HG03196 (cell line): ENCODE results near the gene DAPP1.
"Not testable (repeated sequence)": the region's sequence is repeated elsewhere in the genome, so short reads cannot be mapped to it uniquely, and the experiment has no call there.

Source experiments
- ATAC-seq: cut with Tn5 transposase; IDR thresholded peaks from one replicate; pipeline ENCODE4 v1.9.1; 2021; ENCODE audit not compliant: unreplicated experiment

DAPP1 gene, protein sequence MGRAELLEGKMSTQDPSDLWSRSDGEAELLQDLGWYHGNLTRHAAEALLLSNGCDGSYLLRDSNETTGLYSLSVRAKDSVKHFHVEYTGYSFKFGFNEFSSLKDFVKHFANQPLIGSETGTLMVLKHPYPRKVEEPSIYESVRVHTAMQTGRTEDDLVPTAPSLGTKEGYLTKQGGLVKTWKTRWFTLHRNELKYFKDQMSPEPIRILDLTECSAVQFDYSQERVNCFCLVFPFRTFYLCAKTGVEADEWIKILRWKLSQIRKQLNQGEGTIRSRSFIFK

DNA sequence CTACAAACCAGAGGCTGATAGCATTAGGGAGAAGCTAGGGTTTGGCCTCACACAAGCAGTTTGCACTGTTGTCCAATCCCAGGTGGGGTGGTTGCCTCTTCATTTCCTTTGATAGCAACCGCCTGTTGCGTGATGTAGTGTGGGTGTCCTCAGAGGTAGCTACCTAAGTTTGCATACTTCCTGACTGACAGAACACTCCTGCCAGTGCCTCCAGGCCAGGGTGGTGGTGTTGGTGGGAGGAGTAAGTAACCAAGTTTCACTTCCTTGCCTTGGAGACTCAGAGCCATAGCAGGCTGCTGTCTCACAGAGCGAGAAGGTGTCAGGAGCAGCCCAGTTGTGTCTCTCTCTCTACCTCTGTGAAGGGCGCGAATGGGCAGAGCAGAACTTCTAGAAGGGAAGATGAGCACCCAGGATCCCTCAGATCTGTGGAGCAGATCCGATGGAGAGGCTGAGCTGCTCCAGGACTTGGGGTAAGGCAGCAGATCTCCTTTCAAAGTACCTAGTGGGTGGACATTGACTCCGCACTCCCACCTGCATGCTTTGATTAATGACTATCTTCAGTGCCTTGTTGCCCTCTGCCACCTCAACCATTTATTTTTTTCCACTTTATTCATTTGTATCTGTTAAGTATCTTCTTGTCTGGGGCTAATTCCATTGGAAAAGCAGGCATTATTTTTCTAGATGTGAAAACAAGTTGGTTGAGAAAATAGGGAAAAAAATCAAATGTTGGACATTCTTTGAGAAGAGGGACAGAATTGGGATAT is at the start of gene DAPP1:
Gene DAPP1 (plus strand): TSS at position 283 of the 764 bp plus-strand sequence. CDS start 87 bp downstream, at position 370.
- ATAC-seq, result peak; percentile 98

DNA sequence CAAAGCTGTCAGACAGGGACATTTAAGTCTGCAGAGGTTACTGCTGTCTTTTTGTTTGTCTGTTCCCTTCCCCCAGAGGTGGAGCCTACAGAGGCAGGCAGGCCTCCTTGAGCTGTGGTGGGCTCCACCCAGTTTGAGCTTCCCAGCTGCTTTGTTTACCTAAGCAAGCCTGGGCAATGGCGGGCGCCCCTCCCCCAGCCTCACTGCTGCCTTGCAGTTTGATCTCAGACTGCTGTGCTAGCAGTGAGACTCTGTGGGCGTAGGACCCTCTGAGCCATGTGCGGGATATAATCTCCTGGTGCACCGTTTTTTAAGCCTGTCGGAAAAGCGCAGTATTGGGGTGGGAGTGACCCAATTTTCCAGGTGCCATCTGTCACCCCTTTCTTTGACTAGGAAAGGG is 45.8 kb upstream of the DAPP1 start:
- not testable (repeated sequence) for ATAC-seq

DNA sequence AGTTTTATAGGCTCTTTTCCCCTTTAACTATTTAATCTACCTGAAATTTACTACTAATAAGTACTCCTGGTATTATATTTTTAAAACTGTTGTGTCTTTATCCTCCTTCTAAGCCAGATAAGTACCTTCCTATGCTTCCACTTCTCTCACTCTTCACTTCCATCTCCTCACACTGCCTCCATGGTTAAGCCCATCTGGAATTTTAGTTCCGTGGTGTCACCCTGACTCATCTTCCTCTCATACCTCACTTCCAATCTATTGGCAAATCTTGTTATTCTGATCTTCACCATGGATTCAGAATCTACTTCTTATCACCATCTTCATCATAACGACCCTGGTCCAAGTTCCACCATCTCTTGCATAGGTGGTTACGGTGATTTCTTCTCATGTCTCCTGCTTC is 32.7 kb upstream of the DAPP1 start:
- no peak for ATAC-seq

DNA sequence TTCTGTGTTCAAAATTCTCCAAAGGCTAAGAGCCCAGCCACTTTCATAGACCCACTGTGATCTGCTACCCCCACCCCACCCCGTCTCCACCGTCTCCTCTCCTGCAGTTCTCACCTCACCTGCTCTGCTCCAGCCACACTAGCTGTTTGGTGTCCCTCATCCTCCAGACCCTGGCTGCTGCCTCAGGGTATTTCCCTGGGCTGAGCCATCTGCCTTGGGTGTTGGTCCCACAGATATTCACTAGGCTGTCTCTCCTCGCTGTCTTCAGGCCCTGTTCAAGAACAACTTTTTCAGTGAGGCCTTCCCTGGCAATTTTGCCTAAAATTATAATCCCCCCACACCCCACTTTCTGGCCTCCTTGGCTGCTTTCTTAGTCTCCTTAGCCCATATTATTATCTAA is 31.8 kb upstream of the DAPP1 start:
- no peak for ATAC-seq

DNA sequence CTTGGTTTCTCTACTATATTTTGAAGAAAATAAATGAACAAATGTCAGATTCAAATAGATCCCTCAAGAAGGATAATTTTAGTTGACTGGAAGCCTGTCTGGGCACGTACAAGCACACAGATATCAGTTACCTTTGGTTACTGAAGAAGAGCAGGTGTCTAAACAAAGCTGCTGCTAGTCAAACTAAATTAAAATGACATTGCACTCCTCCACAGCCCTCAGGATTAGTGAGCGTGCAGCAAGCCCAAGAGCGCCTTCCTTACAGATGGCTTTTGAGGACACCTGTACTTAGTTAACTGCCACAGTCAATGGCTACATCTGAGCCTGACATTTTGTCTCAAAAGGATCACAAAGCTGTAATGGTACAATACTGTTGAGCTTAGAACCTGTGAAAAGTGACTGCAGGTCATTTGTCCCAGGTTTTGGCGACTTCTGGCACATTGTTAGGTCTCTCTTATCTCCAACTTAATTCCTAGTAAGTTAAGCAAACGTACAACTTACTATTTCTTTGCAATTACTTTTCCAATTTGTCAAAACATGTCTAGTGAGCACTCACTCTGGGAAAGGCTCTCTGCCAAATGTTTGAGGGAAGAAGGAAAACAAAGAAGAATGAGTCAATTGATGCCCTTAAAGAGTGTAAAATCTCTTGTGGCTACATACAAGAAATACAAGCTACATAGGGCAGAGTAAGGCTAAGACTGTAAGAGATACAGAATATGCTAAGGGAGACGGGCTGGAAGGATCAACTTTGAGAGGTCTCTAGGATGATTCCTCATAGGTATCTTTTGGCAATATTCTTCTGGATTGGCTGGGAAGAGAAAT is 25.6 kb upstream of the DAPP1 start:
- no peak for ATAC-seq

DNA sequence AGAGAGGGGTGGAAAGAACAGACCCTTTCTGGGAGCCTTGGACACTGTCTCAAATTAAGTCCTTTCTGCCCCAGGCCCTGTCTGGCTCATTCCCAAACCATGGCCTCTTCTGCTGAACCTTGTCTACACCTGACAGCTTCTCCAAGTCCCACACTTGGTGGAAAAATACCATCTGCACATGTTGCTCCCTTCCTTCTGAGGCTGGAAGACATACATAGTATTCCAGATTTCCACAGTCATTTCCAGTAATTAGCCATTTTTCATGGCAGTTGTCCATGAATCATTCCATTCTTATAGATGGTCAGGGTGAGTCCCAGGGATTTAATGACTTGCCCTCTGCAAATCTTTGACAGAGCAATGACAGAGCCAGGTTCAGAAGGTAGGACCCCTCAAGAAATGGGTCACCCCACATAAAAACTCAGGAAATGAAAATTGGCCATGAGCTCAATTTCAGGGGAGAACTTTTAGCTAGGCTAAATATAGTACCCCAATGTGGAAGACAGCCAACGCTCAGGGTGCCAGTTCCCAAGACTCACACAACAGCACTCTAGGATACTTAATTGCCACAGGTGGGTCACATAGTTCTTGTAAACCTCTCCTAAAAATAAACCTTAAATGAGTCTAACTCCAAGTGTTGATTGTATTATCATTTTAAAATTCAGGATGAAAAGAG is 16.2 kb upstream of the DAPP1 start:
- ATAC-seq, result no peak

DNA sequence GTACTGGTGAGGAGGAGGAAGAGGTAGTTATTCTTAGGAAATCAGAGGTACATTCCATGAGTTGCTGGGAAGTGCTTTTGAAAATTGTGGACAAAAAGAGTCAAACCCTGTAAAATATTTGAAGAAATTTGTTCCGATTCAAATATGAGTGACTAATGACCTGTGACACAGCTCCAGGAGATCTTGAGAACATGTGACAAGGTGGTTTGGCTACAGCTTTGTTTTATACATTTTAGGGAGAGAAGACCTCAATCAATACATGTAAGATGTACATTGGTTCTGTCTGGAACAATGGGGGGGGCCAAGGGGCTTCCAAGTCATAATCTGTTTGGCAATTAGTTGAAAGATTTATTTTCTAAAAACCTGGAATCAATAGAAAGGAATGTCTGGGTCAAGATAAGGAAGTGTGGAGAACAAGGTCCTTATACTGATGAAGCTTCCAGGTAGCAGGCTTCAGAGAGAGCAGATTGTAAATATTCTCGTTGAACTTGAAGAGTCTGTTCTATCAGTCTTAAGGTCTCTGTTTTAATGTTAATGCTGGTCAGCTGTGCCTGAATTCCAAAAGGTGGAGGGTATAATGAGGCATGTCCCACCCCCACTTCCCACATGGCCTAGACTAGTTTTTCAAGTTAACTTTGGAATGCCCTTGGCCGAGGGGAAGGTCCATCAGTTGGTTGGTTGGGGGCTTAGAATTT is 15.5 kb upstream of the DAPP1 start:
- ATAC-seq, result no peak

DNA sequence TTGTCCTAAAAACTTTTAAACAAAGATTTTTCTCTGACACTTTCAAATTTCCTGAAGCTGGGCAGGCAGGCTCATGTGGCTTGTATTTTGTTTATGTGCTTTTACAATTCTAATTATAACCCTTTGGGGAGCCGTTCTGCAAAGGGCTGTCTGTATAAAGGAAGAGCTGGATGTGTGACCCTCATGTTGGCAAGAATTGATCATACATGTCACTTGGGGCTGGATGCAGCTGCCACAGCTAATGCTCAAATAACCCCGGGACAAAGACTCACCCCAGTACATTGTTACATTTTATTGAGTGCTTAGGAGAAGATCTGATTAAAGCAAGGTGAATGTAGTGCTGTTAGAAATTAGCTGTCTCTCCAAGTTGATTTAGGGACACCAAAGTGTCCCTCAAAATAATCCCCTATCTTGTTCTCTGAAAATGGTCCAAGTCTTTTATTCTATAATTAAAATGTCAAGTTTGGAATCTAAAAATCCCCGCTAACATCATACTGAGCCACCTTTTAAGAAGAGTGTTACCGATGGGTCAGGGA is 13.0 kb upstream of the DAPP1 start:
- no peak for ATAC-seq

DNA sequence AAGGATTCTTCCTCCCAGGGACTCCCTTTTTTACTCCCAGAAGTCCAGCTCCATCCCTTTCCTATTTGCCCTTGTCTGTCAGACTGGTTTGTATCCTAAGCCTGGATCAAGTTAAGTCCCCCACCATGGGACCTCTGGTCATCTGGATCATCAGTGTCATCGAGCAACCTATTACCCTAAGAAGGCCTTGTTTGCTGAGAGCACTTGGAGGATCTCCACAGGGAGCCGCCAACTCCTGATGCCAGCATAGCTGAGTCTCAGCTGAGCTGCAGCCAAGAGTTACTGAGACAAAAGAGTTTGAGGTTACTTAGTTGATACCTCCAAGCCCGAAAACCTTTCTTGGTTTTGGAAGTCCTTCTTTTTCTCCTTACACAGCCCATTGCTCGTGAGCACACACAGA is 10.1 kb upstream of the DAPP1 start:
- ATAC-seq, result no peak

DNA sequence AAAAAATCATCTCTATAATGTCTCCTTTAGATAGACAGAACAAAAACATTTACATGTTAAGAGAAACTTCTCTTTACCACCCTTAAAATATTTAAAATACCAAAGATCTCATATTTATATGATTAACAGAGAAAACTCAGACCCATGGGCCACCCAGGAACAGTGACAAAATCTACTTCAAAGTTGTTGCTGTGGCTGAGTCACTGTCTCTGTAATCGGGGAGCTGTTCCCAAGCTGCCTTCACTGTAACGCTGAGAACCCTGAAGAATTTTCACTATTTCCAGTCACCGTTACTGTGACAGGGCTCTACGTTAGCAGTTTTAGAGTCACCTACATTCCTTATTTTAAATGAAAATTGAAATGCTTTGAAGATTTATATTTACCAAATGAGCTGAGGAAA is 9.0 kb upstream of the DAPP1 start:
- ATAC-seq, result no peak

DNA sequence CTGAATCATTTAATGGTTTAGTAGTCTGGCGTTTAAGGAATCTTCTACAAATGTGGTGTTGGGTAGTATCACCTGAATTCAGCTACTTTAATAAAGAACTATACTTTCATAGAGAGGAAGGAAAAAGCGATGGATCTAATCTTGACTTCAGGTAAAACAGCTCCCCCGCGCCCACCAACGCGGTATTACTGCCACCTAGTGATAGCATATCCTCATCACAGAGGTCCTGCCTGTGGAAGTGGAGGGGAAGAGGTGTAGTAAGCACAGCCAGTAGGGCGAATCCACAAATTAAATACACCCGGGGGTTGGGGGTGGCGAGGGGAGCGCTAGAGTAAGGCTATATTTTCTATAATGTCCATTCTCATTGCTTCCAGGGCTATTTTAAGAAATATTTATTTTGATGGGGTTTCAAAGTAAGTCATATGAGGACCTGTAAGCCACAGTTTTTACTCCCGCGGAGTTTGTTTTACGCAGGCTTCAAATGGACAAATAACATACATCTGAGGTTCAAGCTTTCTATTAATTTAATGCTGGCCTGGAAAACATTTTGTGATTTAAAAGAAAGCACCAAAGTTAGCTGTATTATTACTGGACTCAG is 8.3 kb upstream of the DAPP1 start:
- peak; percentile 82 for ATAC-seq

DNA sequence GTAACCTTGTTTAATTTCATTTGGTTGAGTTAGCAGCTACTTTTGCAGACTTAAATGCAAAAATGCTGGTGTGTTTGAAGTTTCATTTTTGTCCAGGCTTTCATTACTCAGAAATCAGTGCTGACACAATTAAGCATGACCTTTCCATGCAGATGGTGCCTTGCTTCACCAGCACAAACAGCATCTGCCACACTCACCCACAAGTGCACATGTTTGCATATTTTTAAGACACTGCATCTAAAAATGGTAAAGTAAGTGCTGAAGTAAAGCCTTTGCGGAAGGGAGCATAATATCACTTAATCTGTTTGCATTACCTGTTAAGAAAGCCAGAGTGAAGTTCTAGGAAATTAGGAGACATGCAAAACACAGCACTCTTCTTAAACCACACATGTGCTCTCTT is 7.3 kb upstream of the DAPP1 start:
- ATAC-seq, result no peak

DNA sequence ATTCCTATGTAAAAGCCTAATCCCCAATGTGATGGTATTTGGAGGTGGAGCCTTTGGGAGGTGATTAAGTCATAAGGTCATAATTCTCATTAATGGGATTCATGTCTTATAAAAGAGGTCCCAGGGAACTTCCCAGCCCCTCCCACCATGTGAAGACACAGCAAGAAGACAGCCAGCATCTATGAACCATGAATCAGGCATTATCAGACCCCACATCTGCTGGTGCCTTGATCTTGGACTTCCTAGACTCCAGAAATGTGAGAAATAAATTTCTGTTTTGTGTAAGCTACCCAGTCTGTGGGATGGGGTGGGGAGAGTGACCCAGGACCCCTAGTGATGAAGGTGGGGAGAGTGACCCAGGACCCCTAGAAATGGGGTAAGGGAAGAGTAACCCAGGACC is 6.1 kb upstream of the DAPP1 start:
- ATAC-seq, result no peak

DNA sequence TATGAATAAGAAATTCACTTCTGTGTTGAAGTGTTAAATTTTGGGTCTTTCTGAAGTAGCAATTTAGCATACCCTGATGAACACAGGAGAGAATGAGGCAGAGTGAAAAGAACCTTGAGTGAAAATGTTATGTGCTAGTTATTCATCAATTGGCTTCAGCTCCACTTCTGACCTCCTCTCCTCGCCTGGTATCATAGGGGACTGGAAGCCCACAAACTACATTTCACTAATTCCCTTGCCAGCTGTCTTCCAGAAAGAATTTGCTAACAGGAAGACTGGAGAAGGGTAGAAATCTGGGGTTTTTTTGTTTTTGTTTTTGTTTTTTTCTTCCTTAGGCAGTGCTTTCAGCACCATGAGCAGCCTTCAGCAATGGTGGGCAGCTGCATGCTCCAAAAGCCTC is 5.5 kb upstream of the DAPP1 start:
- ATAC-seq, result no peak

DNA sequence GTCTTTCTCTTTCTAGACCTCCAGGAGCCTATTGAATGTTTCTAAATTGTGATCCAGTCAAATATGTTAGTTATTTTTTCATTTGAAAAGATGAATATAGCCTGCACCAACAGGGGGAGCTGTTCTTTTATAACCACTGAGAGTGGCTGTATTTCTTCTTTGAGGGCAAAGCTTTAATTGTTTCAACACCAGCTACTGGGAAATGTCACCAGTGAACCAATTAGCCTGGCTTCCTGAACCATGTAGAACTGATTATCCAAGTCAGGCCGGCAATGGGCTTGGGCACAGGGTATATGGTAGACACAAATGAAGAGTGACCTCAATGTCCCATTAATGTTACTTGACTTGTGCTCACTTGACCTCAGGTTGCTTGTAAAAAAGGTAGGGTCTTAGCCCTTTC is 4.8 kb upstream of the DAPP1 start:
- ATAC-seq, result no peak

DNA sequence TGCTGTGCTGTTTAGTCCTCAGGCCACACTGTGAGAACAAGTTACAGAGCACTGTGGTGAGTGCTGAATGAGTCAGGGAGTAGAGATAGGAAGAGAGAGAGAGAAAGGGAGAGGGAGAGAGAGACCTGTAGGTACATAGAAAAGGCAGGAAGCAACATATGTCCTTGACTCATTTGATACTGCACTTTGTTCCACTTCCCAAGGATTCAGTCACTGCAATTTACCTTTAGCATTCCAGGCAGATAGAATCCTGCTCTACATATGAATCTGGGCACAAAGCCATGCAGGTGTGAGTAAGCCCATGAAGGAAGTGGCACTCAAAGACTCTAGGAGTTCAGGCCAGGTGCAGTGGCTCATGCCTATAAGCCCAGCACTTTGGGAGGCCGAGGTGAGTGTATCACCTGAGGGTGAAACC is 1.0 kb upstream of the DAPP1 start:
- ATAC-seq, result no peak

DNA sequence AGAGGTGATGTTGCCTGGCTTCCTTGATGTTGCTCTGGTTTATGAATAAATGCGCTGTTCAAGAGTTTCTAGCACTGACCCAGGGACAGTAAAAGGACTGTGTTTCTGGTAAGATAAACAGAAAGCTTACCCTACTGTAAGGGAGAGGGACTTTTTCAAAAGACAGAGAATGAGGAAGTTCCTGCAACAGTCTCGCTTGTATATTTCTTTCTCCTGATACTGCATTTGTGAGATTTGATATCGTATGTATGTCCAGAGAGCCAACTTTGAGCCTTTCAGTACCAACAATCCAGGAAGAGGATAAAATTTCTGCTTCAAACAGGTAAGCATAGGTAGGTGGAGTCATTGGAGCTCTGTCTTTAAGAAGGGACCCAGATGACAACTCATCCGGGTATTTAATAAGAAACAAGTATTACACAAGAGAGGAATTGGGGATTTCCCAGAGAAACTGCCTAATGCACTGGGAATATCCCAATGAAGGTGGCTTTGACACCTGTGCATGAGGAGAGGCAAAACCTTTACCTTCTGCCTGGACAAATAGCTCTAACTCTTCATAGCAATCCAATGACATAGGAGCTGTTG is 773 bp downstream of the DAPP1 start:
- no peak for ATAC-seq

DNA sequence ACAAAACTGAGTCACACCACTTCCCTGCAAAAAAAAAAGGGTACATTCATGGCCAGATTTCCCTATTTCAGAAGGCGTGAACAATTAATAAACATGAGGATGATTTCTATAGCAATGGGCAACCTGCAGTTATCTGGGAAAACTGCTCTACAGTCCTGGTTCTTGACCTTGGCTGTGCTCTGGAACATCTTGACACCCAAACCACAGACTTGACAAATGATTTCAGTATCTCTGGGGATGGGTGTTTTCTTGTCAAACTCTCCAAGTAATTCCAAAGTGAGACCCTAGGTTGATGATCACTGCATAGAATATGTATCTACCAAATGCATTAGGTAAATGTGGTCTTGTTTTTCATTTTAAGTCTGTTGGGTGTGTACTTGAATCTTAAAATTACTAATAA is 2.0 kb downstream of the DAPP1 start:
- no peak for ATAC-seq

DNA sequence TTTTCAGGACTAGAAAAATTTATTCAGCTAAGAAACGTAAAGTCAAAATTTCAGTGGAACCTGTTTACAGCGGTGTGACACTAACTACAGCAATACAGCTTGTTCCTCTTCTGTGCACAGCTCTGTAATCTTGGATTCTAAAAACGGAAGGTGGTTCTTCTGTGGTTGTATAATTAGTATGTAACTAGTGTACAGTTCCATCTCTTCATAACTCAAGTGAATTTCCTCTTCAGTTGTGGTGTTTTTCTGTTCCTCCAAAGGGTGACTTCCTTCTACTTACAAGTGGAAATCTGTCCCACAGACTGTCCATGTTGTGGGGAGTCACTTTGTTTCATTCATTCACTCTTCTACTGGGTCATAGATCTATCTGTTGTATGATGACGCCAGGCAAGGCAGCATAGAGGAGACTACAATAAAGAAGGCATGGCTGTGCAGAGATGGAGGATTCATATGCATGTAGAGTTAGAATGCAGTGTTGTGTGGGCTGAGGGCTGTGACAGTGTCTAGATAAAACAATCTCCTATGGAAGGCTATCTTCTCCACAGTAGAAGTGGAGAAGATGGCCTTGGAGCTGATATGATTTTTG is 5.4 kb downstream of the DAPP1 start:
- ATAC-seq, result peak; percentile 82
